Memory B cell (primary cell): ENCODE results near the gene NCKAP5.
A peak's percentile ranks its signal among the peaks of the same experiment; 100 is the strongest.

ENCODE experiments used
- ATAC-seq: fragments of 150-1000 bp; cut with Tn5 transposase; 2 replicates; pipeline ENCODE4 v1.10.0; 2021; ENCODE audit warnings: low read depth, mild to moderate bottlenecking, moderate library complexity
- DNase-seq, 2 donors: peaks; one replicate each; pipeline ENCODE4 v3.0.0; 2022; ENCODE audit warnings: low spot score in 2 of 2
- H3K27ac Mint-ChIP-seq: one replicate; pipeline ENCODE4 v1.8.0; 2022; ENCODE audit warnings: mild to moderate bottlenecking, moderate library complexity, mixed read lengths
- H3K27me3 Mint-ChIP-seq: one replicate; pipeline ENCODE4 v1.8.0; 2022; ENCODE audit warnings: mixed read lengths
- H3K36me3 Mint-ChIP-seq: one replicate; pipeline ENCODE4 v1.8.0; 2022; ENCODE audit warnings: mild to moderate bottlenecking, mixed read lengths
- H3K4me1 Mint-ChIP-seq: one replicate; pipeline ENCODE4 v1.8.0; 2022; ENCODE audit warnings: mixed read lengths
- H3K4me3 Mint-ChIP-seq: one replicate; pipeline ENCODE4 v1.8.0; 2022; ENCODE audit warnings: mild to moderate bottlenecking, moderate library complexity, mixed read lengths
- H3K9me3 Mint-ChIP-seq: one replicate; pipeline ENCODE4 v1.8.0; 2022; ENCODE audit warnings: mixed read lengths

NCKAP5 gene

DNA sequence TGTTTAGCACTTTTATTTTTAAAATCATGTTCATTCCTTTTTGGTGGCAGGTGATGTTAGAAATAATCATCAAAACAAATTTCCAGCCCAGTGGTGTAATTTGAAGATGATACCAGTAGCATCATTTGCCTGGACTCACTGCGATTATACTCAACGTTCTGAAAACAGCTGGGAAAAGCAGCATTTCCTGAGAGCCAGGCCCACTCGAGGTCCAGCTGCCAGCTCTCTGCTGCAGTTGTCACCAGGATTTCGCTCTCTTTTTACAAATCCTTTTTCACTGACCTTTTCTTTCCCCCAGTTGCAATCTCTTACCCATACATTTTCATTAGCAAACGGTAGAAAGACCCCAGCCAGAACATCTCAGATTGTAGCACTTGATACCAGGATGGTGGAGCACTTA, 787.6 kb downstream of the NCKAP5 start:
- no peaks in the 10 kb centered on the region for H3K36me3 Mint-ChIP-seq
- ATAC-seq: no peak
- no peak overlapping the region for H3K27ac Mint-ChIP-seq
- no peaks in the 10 kb centered on the region for H3K9me3 Mint-ChIP-seq
- H3K27me3 Mint-ChIP-seq: no peaks in the 10 kb centered on the region
- no peak overlapping the region for H3K4me3 Mint-ChIP-seq
- DNase-seq: no peak
- H3K4me1 Mint-ChIP-seq: no peaks in the 10 kb centered on the region

DNA sequence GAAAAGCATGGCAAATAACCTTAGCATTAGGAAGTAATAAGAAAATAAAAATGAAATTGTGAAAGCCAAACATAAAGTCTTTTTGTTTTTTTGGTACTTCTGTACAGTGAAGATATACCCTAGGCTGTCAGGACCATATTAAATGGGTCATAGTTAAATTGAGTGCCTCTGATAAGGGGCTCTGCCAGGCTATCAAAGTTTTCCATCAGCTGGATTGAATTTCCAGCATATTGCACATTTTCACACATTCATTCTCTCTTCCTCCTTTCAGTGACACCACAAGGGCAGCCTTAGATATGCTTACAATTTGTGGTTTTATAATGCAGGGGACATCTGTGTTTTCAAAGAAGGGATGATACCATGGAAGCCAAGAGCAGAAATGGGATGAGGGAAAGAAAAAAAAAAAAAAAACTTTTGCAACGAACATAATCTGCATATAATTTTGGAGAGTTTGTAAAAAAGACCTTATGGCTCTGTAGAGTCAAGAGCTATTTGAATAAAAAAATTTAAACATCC, 789.0 kb downstream of the NCKAP5 start:
- Mint-ChIP-seq H3K27ac (no peak overlapping the region), H3K9me3 (no peaks in the 10 kb centered on the region), H3K27me3 (no peaks in the 10 kb centered on the region), H3K36me3 (no peaks in the 10 kb centered on the region), H3K4me1 (no peaks in the 10 kb centered on the region), H3K4me3 (no peak overlapping the region)
- DNase-seq (no peak), ATAC-seq (no peak)

DNA sequence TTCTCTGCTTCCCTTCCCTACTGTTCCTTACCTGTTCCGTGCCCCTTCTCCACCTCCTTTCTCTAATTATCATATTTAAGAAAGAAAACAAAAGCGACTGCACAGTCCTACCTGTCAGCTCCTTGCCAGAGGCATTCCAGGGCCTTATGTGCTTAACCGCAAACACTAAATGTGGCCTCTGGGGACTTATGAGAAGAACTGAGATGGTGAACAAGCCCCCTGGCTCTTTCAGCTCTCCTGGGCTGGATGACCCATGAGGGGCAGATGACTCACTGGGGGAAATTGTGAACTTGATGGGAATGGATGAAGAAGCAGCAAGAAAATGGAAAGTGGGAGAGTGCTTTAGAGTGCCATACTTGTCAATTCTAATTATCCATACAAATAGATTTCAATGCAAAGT, 792.0 kb downstream of the NCKAP5 start:
- H3K36me3 Mint-ChIP-seq: no peaks in the 10 kb centered on the region
- no peak overlapping the region for H3K4me3 Mint-ChIP-seq
- H3K9me3 Mint-ChIP-seq: no peaks in the 10 kb centered on the region
- ATAC-seq (no peak), DNase-seq (no peak)
- H3K4me1 Mint-ChIP-seq: no peaks in the 10 kb centered on the region
- no peak overlapping the region for H3K27ac Mint-ChIP-seq
- H3K27me3 Mint-ChIP-seq: no peaks in the 10 kb centered on the region

DNA sequence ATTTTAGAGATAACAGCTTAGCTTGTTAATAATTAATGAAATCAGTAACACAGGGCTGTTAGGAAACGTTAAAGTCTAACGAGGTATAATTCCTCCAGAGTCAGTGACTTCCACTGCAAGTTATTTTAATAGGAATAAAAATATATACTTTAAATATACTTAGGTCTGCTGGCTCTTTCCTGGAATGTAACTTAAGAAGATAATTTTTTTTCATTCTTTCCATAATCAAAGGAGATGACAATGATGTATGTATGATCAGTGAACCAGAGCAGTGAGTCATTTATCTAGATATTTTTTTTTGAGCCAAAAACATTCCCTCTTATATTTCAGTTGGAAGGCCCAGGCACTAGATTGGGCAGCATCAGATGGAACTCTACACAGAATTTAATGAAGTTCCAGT, 794.1 kb downstream of the NCKAP5 start:
- H3K27ac Mint-ChIP-seq: no peak overlapping the region
- H3K4me1 Mint-ChIP-seq: no peaks in the 10 kb centered on the region
- H3K36me3 Mint-ChIP-seq: no peaks in the 10 kb centered on the region
- DNase-seq: no peak
- no peaks in the 10 kb centered on the region for H3K27me3 Mint-ChIP-seq
- H3K4me3 Mint-ChIP-seq: no peak overlapping the region
- no peak for ATAC-seq
- no peaks in the 10 kb centered on the region for H3K9me3 Mint-ChIP-seq

DNA sequence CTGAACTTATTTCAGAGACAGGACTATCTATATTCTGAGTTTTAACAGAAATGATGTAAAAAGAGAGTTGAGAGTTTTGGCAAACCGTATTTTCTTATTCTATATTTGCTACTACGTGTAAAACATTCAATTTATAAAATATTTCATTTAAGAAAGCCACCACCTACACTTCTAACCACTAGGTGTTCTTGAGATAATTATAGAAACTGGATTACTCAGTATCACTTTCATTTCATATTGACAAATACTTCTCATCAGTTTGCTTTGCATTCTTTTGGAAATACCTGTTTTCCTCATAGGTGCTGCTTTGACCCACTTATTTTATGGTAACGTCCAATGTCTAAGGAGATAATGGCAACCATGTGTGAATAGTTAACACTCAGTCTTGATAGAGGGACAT, 794.9 kb downstream of the NCKAP5 start:
- no peak for ATAC-seq
- Mint-ChIP-seq H3K27ac (no peak overlapping the region), H3K9me3 (no peaks in the 10 kb centered on the region), H3K4me3 (no peak overlapping the region), H3K27me3 (no peaks in the 10 kb centered on the region), H3K4me1 (no peaks in the 10 kb centered on the region), H3K36me3 (no peaks in the 10 kb centered on the region)
- no peak for DNase-seq

DNA sequence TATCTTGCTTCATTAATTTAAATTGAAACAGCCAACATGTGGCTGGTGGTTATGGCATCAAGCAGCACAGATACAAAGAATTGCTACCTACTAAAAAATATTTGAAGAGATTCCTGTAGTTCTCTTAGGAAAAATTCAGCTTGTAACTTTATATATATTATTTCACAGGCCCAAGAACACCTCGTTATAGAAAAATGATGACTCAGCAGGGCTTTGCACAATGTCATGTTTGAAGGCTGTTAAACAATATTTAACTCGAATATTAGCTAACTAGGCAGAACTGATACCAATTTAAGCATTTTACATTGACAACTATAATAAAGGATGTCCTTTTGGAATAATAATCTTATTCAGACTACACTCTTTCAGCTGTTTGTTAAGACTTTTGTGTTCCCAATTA, 795.9 kb downstream of the NCKAP5 start:
- H3K27ac Mint-ChIP-seq: no peak overlapping the region
- no peaks in the 10 kb centered on the region for H3K36me3 Mint-ChIP-seq
- DNase-seq (no peak), ATAC-seq (no peak)
- H3K4me3 Mint-ChIP-seq: no peak overlapping the region
- no peaks in the 10 kb centered on the region for H3K9me3 Mint-ChIP-seq
- H3K4me1 Mint-ChIP-seq: no peaks in the 10 kb centered on the region
- H3K27me3 Mint-ChIP-seq: no peaks in the 10 kb centered on the region

DNA sequence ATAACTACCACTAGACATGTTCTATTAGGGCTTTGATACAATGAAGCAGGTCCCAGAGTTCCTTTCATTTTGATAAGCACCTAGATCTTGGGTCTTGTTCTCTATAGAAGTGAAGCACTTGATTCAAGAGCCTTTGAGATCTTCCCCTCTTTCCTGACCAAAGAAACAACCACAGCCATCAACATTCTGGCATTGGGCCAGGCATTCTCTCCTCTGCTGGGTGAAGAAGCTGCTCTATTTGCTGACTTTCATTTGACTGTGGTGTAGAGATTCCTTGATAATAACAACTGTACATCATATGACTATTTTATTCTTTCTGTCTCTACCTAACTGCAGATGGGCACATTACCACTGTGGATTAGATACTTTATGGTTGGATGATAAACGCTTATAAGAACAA, 801.7 kb downstream of the NCKAP5 start:
- H3K27me3 Mint-ChIP-seq: no peaks in the 10 kb centered on the region
- no peak for DNase-seq
- ATAC-seq: no peak
- H3K36me3 Mint-ChIP-seq: no peaks in the 10 kb centered on the region
- H3K4me1 Mint-ChIP-seq: no peaks in the 10 kb centered on the region
- no peak overlapping the region for H3K27ac Mint-ChIP-seq
- H3K9me3 Mint-ChIP-seq: peaks cover 2% of the 10 kb centered on the region
- H3K4me3 Mint-ChIP-seq: no peak overlapping the region

DNA sequence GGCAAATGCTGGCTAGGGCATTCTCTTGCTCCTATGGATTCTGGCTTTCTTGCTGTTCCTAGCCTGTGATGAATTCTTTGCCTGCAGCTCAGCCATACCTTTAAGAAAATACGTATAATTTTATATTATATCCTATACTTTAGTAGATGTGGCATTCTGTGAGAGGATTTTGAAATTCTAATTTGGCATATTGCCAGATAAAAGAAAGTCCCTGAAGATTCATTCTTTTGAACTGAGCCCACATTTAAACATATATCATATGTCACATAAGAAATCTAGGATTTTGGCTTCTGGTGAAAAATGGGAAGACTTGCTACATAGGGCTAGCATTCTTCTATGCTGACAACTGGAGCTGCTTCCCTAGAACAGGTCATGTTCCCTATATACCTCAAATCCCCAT, 806.8 kb downstream of the NCKAP5 start:
- H3K4me1 Mint-ChIP-seq: no peaks in the 10 kb centered on the region
- no peak overlapping the region for H3K27ac Mint-ChIP-seq
- peaks cover 6% of the 10 kb centered on the region for H3K9me3 Mint-ChIP-seq
- ATAC-seq (no peak), DNase-seq (no peak)
- H3K27me3 Mint-ChIP-seq: peaks cover 2% of the 10 kb centered on the region
- no peak overlapping the region for H3K4me3 Mint-ChIP-seq
- H3K36me3 Mint-ChIP-seq: no peaks in the 10 kb centered on the region

DNA sequence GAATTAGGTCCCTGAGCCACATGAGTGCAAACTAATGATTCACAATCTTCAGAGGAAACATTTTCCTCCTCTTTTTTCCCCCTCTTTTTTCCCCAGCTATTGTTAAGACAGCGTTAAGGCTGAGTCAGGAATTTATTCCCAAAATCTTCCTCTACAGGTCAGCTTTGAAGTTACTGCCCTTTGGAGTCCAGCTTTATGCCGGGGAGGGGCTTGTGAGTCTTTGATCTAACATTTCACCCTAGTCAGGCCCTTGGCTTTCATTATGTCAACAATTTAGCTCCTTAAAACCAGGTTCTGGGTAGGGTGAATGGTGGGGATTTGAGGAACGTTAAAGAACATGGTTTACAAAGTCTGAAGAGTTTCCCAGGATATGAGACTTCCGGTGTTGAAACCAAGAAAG, 807.3 kb downstream of the NCKAP5 start:
- no peak for DNase-seq
- H3K4me3 Mint-ChIP-seq: no peak overlapping the region
- H3K36me3 Mint-ChIP-seq: no peaks in the 10 kb centered on the region
- no peaks in the 10 kb centered on the region for H3K4me1 Mint-ChIP-seq
- no peak for ATAC-seq
- peaks cover 2% of the 10 kb centered on the region for H3K27me3 Mint-ChIP-seq
- H3K27ac Mint-ChIP-seq: no peak overlapping the region
- peaks cover 6% of the 10 kb centered on the region for H3K9me3 Mint-ChIP-seq

DNA sequence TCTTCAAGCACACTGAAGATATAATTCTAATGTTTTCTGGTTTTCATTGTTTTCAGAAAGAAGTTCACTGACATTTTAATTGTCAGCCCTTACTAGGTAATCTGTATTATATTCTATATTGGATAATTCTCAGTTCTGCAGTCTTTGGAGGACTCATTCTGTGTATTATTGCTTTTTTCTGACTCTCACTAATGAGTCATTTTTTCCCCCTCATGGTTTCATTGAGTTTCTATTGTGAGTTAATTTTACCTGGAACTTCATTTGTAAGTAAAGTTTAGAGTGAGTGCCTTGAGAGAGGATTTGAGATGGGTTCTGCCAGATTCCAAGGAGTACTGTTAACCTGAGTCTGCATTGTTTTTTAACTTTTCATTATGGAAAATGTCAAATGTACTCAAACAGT, 807.9 kb downstream of the NCKAP5 start:
- H3K27ac Mint-ChIP-seq: no peak overlapping the region
- no peak for ATAC-seq
- H3K36me3 Mint-ChIP-seq: no peaks in the 10 kb centered on the region
- H3K4me1 Mint-ChIP-seq: no peaks in the 10 kb centered on the region
- DNase-seq: no peak
- peaks cover 6% of the 10 kb centered on the region for H3K9me3 Mint-ChIP-seq
- no peak overlapping the region for H3K4me3 Mint-ChIP-seq
- H3K27me3 Mint-ChIP-seq: peaks cover 2% of the 10 kb centered on the region

DNA sequence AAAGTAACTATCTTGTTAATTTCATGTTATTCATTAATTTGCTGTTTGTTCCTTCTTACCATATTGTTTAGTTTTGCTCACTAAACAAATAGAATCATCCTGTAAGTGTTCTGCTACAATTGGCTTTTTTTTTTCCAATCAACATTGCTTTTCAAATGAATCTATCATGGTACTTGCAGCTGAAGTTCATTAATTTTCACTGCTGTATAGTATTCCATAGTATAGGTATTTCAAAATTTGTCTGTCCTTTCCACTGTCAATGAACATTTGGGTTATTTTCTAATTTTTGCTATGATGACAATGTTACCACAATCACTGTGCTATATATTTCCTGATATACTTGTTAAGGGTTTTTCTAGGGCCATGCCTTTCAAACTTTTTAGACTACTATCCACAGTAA, 809.3 kb downstream of the NCKAP5 start:
- DNase-seq (no peak), ATAC-seq (no peak)
- H3K27ac Mint-ChIP-seq: no peak overlapping the region
- no peaks in the 10 kb centered on the region for H3K4me1 Mint-ChIP-seq
- peaks cover 2% of the 10 kb centered on the region for H3K27me3 Mint-ChIP-seq
- H3K4me3 Mint-ChIP-seq: no peak overlapping the region
- H3K36me3 Mint-ChIP-seq: no peaks in the 10 kb centered on the region
- H3K9me3 Mint-ChIP-seq: peaks cover 6% of the 10 kb centered on the region

DNA sequence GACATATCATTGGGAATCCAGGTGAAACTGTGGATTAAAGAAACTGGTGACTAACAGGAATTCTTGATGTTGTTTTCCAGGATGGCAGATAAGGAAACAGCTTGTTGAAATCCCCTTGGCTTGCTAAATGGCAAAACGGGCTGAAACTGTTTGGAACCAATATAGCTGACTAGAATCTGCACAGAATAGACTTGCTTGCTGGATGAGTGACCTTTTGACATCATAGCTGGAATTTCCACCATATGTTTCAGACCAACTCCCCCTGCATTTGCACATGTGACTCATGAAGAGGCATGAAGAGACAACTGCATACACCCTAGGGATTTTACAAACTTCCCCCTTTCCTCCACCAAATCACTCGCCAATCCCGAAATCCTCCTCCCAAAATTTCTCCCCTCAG, 810.6 kb downstream of the NCKAP5 start:
- DNase-seq (no peak), ATAC-seq (no peak)
- Mint-ChIP-seq H3K9me3 (peaks cover 7% of the 10 kb centered on the region), H3K4me1 (no peaks in the 10 kb centered on the region), H3K36me3 (no peaks in the 10 kb centered on the region), H3K27ac (no peak overlapping the region), H3K27me3 (peaks cover 2% of the 10 kb centered on the region), H3K4me3 (no peak overlapping the region)

DNA sequence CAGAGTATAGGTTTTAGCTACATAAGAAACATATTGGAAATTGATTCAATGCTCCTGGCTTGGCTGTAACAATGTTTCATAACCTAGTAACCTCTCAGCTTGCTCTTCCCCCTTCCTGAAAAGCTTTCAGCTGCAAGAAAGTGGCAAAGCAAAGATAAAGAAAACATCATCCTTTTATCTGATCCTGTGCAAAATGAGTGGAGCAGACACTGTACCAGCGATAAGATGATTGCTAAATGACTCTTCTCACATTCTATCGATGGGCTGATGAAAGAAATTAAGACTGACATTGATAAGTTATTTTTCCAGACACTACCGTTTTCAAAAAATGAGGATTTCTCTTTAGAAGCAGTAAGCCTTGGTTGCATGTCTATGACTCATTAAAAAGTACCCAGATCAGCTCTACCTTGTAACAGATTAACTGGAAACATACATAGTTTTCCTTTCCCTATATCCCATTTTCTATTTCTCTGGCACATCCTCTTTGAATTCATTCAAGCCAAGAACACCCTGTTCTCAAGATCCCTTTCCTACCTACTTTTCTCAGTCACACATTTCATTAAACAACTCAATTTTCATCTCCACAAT, 811.2 kb downstream of the NCKAP5 start:
- H3K27ac Mint-ChIP-seq: no peak overlapping the region
- peaks cover 2% of the 10 kb centered on the region for H3K27me3 Mint-ChIP-seq
- no peaks in the 10 kb centered on the region for H3K36me3 Mint-ChIP-seq
- H3K4me1 Mint-ChIP-seq: no peaks in the 10 kb centered on the region
- H3K4me3 Mint-ChIP-seq: no peak overlapping the region
- no peak for DNase-seq
- peaks cover 6% of the 10 kb centered on the region for H3K9me3 Mint-ChIP-seq
- ATAC-seq: no peak

DNA sequence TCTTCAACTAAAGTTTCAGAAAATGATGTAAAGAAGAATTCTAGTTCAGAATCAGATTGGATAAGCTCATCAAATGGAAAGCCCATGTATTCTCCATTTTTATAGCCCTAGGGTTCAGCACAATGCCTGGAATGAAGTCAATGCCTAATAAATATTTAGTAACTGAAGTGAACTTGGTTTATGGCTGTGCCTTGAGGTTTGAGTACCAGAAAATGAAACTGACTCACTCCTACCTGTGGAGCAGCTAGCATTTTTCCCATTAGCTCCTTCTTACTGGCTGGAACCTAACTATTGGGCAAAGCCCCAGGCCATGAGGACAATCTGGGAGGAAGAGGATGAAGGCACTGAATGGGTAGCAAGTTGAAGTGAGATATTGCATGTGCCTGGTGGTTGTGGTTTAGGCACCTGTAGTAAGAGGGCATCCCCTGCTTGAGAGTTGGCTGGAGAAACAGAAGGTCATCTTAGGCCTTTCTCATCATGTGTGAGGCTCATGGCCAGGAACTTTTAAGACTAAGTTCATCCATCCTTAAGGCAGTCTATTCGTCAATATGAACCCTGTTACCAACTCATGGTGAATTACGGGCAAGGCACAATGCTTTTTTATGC, 813.3 kb downstream of the NCKAP5 start:
- ATAC-seq: no peak
- H3K4me3 Mint-ChIP-seq: no peak overlapping the region
- H3K36me3 Mint-ChIP-seq: no peaks in the 10 kb centered on the region
- DNase-seq: no peak
- H3K4me1 Mint-ChIP-seq: no peaks in the 10 kb centered on the region
- no peak overlapping the region for H3K27ac Mint-ChIP-seq
- H3K27me3 Mint-ChIP-seq: peaks cover 2% of the 10 kb centered on the region
- peaks cover 5% of the 10 kb centered on the region for H3K9me3 Mint-ChIP-seq

DNA sequence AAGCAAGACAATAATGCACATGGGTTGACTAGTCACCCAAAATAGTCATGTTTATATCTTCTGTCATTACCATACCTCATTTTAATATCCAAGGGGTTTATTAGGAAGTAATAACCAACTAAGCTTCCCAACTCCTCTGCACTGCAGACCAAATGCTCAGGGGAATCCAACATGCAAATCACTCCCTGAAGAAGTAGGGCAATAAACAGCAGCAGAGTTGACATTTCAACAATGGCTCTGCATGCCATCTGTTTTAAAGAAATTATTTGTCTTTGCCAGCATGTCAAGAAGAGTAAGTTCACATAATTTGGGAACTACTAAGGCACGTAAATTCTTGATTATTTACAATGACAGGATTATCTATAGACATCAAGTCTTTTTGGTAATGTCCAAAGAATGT, 813.9 kb downstream of the NCKAP5 start:
- peaks cover 2% of the 10 kb centered on the region for H3K27me3 Mint-ChIP-seq
- no peak for DNase-seq
- no peaks in the 10 kb centered on the region for H3K4me1 Mint-ChIP-seq
- no peaks in the 10 kb centered on the region for H3K36me3 Mint-ChIP-seq
- H3K9me3 Mint-ChIP-seq: peaks cover 3% of the 10 kb centered on the region
- no peak for ATAC-seq
- no peak overlapping the region for H3K4me3 Mint-ChIP-seq
- peak overlapping the region; percentile 11 for H3K27ac Mint-ChIP-seq
